22Rv1 (cell line): ENCODE measurements around the gene HDLBP.

Experiments
- ZFX ChIP-seq: fragments of 450-650 bp; IDR thresholded peaks from 2 replicates; pipeline ENCODE4 v1.6.1; 2017; ENCODE audit warnings: antibody characterized with exemption, borderline replicate concordance
- TF ChIP-seq, protein P1 (sequence below): fragments of 450-650 bp; IDR thresholded peaks from 2 replicates; pipeline ENCODE4 v1.5.1; 2017; ENCODE audit warnings: mild to moderate bottlenecking

DNA sequence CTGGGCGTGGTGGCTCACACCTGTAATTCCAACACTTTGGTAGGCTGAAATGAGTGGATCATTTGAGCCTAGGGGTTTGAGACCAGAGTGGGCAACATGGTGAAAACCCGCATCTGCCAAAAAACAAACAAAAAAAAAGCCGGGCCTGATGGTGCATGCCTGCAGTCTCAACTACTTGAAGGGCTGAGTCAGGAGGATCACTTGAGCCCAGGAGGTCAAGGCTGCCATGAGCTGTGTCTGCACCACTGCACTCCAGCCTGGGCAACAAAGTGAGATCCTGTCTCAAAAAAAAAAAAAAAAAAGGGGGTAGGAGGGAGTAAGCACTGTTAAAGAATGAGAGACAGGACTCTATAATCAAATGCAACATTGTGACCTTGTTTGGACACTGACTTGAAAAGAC is 54.6 kb downstream of the HDLBP start:
- TF ChIP-seq, protein P1, sequence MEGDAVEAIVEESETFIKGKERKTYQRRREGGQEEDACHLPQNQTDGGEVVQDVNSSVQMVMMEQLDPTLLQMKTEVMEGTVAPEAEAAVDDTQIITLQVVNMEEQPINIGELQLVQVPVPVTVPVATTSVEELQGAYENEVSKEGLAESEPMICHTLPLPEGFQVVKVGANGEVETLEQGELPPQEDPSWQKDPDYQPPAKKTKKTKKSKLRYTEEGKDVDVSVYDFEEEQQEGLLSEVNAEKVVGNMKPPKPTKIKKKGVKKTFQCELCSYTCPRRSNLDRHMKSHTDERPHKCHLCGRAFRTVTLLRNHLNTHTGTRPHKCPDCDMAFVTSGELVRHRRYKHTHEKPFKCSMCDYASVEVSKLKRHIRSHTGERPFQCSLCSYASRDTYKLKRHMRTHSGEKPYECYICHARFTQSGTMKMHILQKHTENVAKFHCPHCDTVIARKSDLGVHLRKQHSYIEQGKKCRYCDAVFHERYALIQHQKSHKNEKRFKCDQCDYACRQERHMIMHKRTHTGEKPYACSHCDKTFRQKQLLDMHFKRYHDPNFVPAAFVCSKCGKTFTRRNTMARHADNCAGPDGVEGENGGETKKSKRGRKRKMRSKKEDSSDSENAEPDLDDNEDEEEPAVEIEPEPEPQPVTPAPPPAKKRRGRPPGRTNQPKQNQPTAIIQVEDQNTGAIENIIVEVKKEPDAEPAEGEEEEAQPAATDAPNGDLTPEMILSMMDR = no peak
- no peak for TF ChIP-seq ZFX
